Activated B cell treated with CpG ODN at 0.5 μM for 24 hours (primary cell): Measurements from ENCODE around the gene GIPC1. TPM values are rescaled to one million over a fixed set of nuclear protein-coding genes. Genes with fewer than 3 reads are reported as not detected.

Experiments
- ATAC-seq: fragments of 200-7000 bp; cut with Tn5 transposase; one replicate; pipeline ENCODE4 v1.10.0; 2021; ENCODE audit warnings: low read depth, mild to moderate bottlenecking, moderate library complexity
- CTCF ChIA-PET: fragments of 350-600 bp; sonication (Branson Sonifier 250); formaldehyde crosslinking; loops from one replicate; lab custom pipeline; 2021; ENCODE audit warnings: antibody characterized with exemption; lab: Charles Lee
- POLR2A ChIA-PET: fragments of 350-600 bp; sonication (Branson Sonifier 250); formaldehyde crosslinking; loops from one replicate; lab custom pipeline; 2021; ENCODE audit warnings: antibody characterized with exemption; lab: Charles Lee
- DNase-seq: peaks from one replicate; pipeline ENCODE4 v3.0.0; 2022
- H3K27ac Mint-ChIP-seq: one replicate; pipeline ENCODE4 v1.8.0; 2020; ENCODE audit warnings: mixed read lengths
- H3K27me3 Mint-ChIP-seq: one replicate; pipeline ENCODE4 v1.8.0; 2021; ENCODE audit warnings: mixed read lengths
- H3K36me3 Mint-ChIP-seq: one replicate; pipeline ENCODE4 v1.8.0; 2021; ENCODE audit warnings: low read depth, mixed read lengths
- H3K4me1 Mint-ChIP-seq: one replicate; pipeline ENCODE4 v1.8.0; 2021; ENCODE audit warnings: mixed read lengths
- H3K4me3 Mint-ChIP-seq: one replicate; pipeline ENCODE4 v1.8.0; 2020; ENCODE audit warnings: mild to moderate bottlenecking, mixed read lengths
- H3K9me3 Mint-ChIP-seq: one replicate; pipeline ENCODE4 v1.8.0; 2020; ENCODE audit warnings: mixed read lengths
- intact Hi-C: fragments of 100-400 bp; cut with micrococcal nuclease; formaldehyde crosslinking; loops from one replicate; pipeline ENCODE4 v1.15.1; 2024
- total RNA-seq: library from RNA; stranded (reverse); gene quantifications from 2 replicates; pipeline ENCODE4 v1.2.3, GENCODE V29; 2022
- TF ChIP-seq, protein P1 (sequence below): fragments of 200-600 bp; IDR thresholded peaks from one replicate; pipeline ENCODE4 v1.8.0; 2022; ENCODE audit warnings: antibody characterized with exemption, mild to moderate bottlenecking

The GIPC1 gene
- total RNA-seq, 1 donor from 2014 or later = 15.3 TPM

DNA sequence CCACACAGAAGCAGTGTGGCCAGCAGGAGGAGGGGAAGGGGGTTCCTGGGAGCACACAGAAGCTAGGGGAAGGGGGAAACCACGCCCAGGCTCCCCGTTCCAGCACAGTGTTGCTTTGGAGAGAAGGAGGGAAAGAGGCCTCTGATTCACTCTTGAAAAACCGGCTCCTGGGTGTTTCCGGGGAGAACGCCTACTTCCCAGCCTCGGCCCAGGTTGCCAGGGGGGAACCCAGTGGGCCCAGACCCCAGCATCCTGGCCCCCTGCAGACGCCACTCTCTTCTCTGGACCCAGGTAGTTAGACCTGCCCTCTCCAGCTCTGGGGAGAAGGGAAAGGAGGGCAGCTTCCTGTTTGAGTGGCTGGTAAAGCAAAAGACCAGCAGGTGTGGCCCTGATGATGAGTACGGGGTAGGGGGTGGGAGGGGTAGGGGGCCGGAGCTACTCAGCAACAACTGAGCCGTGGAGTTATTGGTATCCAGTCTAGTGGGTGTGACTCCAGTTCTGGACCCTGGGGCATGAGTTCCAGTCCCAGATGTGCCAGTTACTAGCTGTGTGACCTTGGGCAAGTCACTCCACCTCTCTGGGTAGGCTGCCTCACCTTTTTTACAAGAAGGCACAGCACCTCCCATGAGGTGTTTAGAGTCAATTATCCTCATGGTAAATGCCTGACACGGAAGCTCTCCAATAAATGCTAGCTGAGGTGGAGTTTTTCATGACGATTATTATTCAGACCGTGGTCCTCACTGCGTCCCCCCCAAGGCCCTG is 836 bp downstream of the GIPC1 start:
- intact Hi-C loops = no loop called here
- DNase-seq (no peak), ATAC-seq (no peak)
- Mint-ChIP-seq H3K9me3 (no peaks in the 10 kb centered on the region), H3K36me3 (peaks cover 3% of the 10 kb centered on the region), H3K27ac (peak overlapping the region; percentile 42), H3K4me1 (peaks cover 17% of the 10 kb centered on the region), H3K4me3 (peak overlapping the region; percentile 82), H3K27me3 (no peaks in the 10 kb centered on the region)
- TF ChIP-seq, protein P1, sequence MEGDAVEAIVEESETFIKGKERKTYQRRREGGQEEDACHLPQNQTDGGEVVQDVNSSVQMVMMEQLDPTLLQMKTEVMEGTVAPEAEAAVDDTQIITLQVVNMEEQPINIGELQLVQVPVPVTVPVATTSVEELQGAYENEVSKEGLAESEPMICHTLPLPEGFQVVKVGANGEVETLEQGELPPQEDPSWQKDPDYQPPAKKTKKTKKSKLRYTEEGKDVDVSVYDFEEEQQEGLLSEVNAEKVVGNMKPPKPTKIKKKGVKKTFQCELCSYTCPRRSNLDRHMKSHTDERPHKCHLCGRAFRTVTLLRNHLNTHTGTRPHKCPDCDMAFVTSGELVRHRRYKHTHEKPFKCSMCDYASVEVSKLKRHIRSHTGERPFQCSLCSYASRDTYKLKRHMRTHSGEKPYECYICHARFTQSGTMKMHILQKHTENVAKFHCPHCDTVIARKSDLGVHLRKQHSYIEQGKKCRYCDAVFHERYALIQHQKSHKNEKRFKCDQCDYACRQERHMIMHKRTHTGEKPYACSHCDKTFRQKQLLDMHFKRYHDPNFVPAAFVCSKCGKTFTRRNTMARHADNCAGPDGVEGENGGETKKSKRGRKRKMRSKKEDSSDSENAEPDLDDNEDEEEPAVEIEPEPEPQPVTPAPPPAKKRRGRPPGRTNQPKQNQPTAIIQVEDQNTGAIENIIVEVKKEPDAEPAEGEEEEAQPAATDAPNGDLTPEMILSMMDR = no peak
- ChIA-PET POLR2A (interaction anchor here (1.7 to 3.2 kb wide), 2 partner anchors 16 to 23 kb away, joined by 5 to 24 read pairs; partner anchors contain the start of gene DNAJB1), CTCF (no interaction called here)

DNA sequence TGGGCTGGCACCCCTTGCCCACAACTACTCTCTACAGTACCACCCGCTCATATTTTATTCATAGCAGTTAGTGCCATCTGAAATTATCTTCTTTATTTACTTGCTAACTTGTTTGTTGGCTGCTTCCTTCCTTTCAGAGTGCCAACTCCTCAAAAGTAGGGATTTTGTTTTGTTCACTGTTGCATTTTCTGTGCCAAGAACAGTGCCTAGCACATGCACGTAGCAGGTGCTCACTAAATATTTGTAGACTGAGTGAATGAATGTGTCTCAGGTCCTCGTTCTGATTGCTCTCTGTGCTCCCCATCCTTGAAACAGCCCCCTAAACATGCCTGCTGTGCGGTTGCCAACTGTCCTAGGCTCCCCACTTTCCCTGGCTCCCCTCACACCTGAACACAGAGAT is 1.5 kb downstream of the GIPC1 start:
- DNase-seq (no peak), ATAC-seq (no peak)
- intact Hi-C loops = no loop called here
- Mint-ChIP-seq H3K9me3 (no peaks in the 10 kb centered on the region), H3K4me1 (peaks cover 17% of the 10 kb centered on the region), H3K27me3 (no peaks in the 10 kb centered on the region), H3K36me3 (peaks cover 8% of the 10 kb centered on the region), H3K4me3 (peak overlapping the region; percentile 33), H3K27ac (peak overlapping the region; percentile 16)
- CTCF ChIA-PET = no interaction called here
- TF ChIP-seq, protein P1 = no peak
- POLR2A ChIA-PET = interaction anchor here (3.2 kb wide), 1 partner anchor 24 kb away, joined by 24 read pairs; the partner anchor contains the start of gene DNAJB1

DNA sequence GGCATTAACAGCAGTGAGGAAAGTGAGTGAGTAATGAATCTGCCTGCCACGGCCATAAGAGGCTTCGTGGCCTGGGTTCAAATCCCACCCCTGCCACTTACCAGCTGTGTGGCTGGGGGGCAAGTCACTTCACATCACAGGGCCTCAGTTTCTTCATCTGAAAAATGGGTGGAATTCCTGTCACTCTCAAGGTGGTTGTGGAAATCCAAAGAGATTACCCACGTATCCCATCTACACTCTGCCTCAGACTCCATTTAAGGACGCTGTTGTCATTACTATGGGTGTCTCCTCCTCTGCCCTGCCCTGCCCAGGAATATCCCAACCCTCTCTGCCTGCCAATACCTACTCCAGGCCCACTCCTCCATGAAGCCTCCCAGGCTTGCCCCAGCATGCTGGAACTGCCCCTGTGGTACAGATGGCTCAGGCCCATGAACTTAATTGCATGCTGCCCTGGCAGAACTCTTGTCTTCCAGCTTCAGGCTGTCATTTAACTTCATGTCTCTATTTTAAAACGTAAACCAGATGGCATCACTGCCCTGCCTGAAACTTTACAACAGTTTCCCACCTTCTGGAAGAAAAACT is 3.1 kb downstream of the GIPC1 start:
- H3K27me3 Mint-ChIP-seq = no peaks in the 10 kb centered on the region
- no peaks in the 10 kb centered on the region for H3K9me3 Mint-ChIP-seq
- intact Hi-C loops = no loop called here
- peaks cover 17% of the 10 kb centered on the region for H3K4me1 Mint-ChIP-seq
- H3K4me3 Mint-ChIP-seq = no peak overlapping the region
- POLR2A ChIA-PET = no interaction called here
- H3K27ac Mint-ChIP-seq = no peak overlapping the region
- ATAC-seq (no peak), DNase-seq (no peak)
- TF ChIP-seq, protein P1 = no peak
- CTCF ChIA-PET = no interaction called here
- peaks cover 12% of the 10 kb centered on the region for H3K36me3 Mint-ChIP-seq

DNA sequence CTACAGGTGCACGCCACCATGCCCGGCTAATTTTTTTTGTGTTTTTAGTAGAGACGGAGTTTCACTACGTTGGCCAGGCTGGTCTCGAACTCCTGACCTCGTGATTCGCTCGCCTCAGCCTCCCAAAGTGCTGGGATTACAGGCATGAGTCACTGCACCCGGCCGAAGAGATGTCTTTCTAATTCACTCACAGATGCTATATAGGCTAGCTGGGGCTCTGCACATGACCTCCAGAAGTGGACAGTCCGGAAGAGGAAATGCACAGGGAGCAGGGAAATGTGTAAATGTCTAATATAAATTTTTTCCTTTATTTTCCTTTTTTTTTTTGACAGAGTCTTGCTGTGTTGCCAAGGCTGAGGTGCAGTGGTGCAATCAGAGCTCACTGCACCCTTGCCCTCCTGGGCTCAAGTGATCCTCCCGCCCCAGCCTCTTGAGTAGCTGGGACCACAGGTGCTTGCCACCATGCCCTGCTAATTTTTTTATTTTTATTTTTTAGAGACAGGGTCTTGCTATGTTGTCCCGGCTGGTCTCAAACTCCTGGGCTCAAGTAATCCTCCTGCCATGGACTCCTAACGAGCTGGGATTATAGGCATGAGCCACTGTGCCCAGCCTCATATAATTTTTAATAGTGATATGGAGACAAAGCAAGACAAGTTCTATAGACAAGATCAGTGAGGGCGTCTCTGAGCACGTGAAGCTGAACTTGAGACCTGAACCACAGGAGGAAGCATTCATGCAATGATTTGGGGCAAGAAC is 8.4 kb downstream of the GIPC1 start:
- ChIA-PET CTCF (interaction anchor here (0.8 kb wide), 1 partner anchor 625 kb away, joined by 3 read pairs; no protein-coding TSS in a partner anchor), POLR2A (interaction anchor here (0.7 to 1.3 kb wide), 3 partner anchors 30 to 351 kb away, joined by 4 to 8 read pairs (median 7); partner anchors contain the start of gene ASF1B)
- no peaks in the 10 kb centered on the region for H3K27me3 Mint-ChIP-seq
- H3K27ac Mint-ChIP-seq = no peak overlapping the region
- H3K4me3 Mint-ChIP-seq = no peak overlapping the region
- no peaks in the 10 kb centered on the region for H3K9me3 Mint-ChIP-seq
- peaks cover 12% of the 10 kb centered on the region for H3K36me3 Mint-ChIP-seq
- no peak for ATAC-seq
- peaks cover 2% of the 10 kb centered on the region for H3K4me1 Mint-ChIP-seq
- no peak for DNase-seq
- intact Hi-C loops = no loop called here
- TF ChIP-seq, protein P1 = no peak
